Calu3 (cell line): Measurements from ENCODE around the gene APCDD1L. TPM values are rescaled to one million over a fixed set of nuclear protein-coding genes. Genes with fewer than 3 reads are reported as not detected.
"Not testable (repeated sequence)": the region's sequence is repeated elsewhere in the genome, so short reads cannot be mapped to it uniquely, and the experiment has no call there.

Experiments
- BruUV-seq: library from RNA; stranded (reverse); fragments of 400-500 nt; replicated peaks from 2 replicates; lab custom pipeline; 2021; lab: Mats Ljungman, UMichigan
- CTCF ChIA-PET: fragments of 300-600 bp; sonication (Branson Sonifier 250); formaldehyde crosslinking; loops from one replicate; lab custom pipeline; 2022; ENCODE audit warnings: antibody characterized with exemption; lab: Charles Lee
- DNase-seq: peaks from one replicate; pipeline ENCODE4 v3.0.0; 2022
- H3K27ac Mint-ChIP-seq: one replicate; pipeline ENCODE4 v1.8.0; 2022; ENCODE audit warnings: mixed read lengths; ENCODE audit not compliant: unreplicated experiment
- H3K27me3 Mint-ChIP-seq: one replicate; pipeline ENCODE4 v1.8.0; 2022; ENCODE audit warnings: mixed read lengths; ENCODE audit not compliant: unreplicated experiment
- H3K36me3 Mint-ChIP-seq: one replicate; pipeline ENCODE4 v1.8.0; 2022; ENCODE audit warnings: mild to moderate bottlenecking, moderate library complexity, mixed read lengths; ENCODE audit not compliant: insufficient read depth, unreplicated experiment
- H3K4me1 Mint-ChIP-seq: one replicate; pipeline ENCODE4 v1.8.0; 2022; ENCODE audit warnings: mild to moderate bottlenecking, low read depth, mixed read lengths; ENCODE audit not compliant: unreplicated experiment
- H3K4me3 Mint-ChIP-seq: one replicate; pipeline ENCODE4 v1.8.0; 2022; ENCODE audit warnings: mild to moderate bottlenecking, low read depth, moderate library complexity, mixed read lengths; ENCODE audit not compliant: unreplicated experiment
- H3K9me3 Mint-ChIP-seq: one replicate; pipeline ENCODE4 v1.8.0; 2022; ENCODE audit warnings: low read depth, mixed read lengths; ENCODE audit not compliant: unreplicated experiment
- CTCF ChIP-seq: fragments of 200-600 bp; IDR thresholded peaks from one replicate; pipeline ENCODE4 v1.8.0; 2022; ENCODE audit warnings: antibody characterized with exemption; ENCODE audit not compliant: unreplicated experiment
- intact Hi-C: fragments of 100-400 bp; cut with micrococcal nuclease; formaldehyde crosslinking; loops from one replicate; pipeline ENCODE4 v1.10.0; 2022; ENCODE audit not compliant: unreplicated experiment
- total RNA-seq: library from RNA; stranded (reverse); gene quantifications from 2 replicates; pipeline ENCODE4 v1.2.3, GENCODE V29; 2022

The APCDD1L gene
- total RNA-seq, 1 experiment from 2014 or later: not detected

DNA sequence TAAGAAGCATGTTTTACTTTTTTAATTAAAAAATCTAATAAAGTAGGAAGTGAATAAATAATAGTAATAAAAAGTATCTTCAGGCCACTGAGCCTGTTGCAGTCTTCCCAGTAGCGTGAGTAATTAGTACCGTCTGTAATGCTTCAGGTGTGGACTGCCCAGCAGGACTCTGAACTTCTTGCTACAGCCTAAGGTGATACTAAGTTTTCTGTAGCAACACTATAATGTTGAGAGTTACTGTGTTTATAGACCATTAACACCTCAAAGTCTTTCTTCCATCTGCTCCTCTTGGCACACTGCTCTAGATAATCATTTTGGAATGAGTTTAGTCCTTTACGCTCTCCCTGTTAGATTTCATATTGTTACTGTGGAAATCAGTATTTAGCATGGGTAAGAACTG, 97.8 kb downstream of the APCDD1L start:
- H3K27me3 Mint-ChIP-seq: no peaks in the 10 kb centered on the region
- no peak overlapping the region for H3K4me3 Mint-ChIP-seq
- H3K27ac Mint-ChIP-seq: no peak overlapping the region
- no TSS peak for BruUV-seq
- intact Hi-C loops: no loop called here
- DNase-seq: no peak
- H3K36me3 Mint-ChIP-seq: peaks cover 17% of the 10 kb centered on the region
- H3K4me1 Mint-ChIP-seq: peaks cover 8% of the 10 kb centered on the region
- no peaks in the 10 kb centered on the region for H3K9me3 Mint-ChIP-seq
- CTCF ChIA-PET: no interaction called here
- no peak for TF ChIP-seq CTCF

GRCh38 chr20:58416835-58417234, 98.4 kb downstream of the APCDD1L start:
- peaks cover 17% of the 10 kb centered on the region for H3K36me3 Mint-ChIP-seq
- CTCF ChIA-PET: interaction anchor here (0.7 kb wide), 1 partner anchor 177 kb away, joined by 5 read pairs; no protein-coding TSS in a partner anchor
- no peak for TF ChIP-seq CTCF
- H3K27ac Mint-ChIP-seq: peak overlapping the region; percentile 33
- H3K4me3 Mint-ChIP-seq: no peak overlapping the region
- intact Hi-C loops: no loop called here
- H3K9me3 Mint-ChIP-seq: no peaks in the 10 kb centered on the region
- no TSS peak for BruUV-seq
- DNase-seq: no peak
- no peaks in the 10 kb centered on the region for H3K27me3 Mint-ChIP-seq
- peaks cover 8% of the 10 kb centered on the region for H3K4me1 Mint-ChIP-seq

DNA sequence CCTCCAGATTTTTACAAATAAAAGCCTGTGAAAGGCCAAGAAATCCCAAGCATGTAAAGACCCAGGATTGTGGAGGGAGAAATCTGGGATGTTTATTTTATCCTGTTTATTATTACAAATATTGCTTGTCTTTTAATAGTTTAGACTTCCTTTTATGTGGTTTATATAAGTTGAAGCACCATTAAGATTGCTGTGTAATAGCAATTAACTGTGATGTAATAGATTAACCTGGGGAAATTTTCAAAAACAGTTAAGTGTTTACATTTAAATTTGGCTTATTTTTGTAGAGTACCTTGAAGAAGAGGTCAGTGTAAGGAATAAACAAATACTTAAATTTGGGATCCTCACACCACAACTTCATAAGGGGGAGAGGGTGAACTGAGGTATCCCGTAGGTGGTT, 99.1 kb downstream of the APCDD1L start:
- Mint-ChIP-seq H3K9me3 (no peaks in the 10 kb centered on the region), H3K4me1 (peaks cover 2% of the 10 kb centered on the region), H3K27me3 (no peaks in the 10 kb centered on the region), H3K27ac (peak overlapping the region; percentile 33), H3K4me3 (no peak overlapping the region), H3K36me3 (peaks cover 17% of the 10 kb centered on the region)
- intact Hi-C loops: no loop called here
- CTCF ChIA-PET: no interaction called here
- DNase-seq: no peak
- TF ChIP-seq CTCF: no peak
- no TSS peak for BruUV-seq

GRCh38 chr20:58414786-58415185, 100.4 kb downstream of the APCDD1L start:
- H3K36me3 Mint-ChIP-seq, intact Hi-C loops, CTCF ChIA-PET, H3K27me3 Mint-ChIP-seq, H3K4me1 Mint-ChIP-seq, H3K4me3 Mint-ChIP-seq, DNase-seq, BruUV-seq, H3K9me3 Mint-ChIP-seq, H3K27ac Mint-ChIP-seq: not testable (repeated sequence)

GRCh38 chr20:58414216-58414615, 101.0 kb downstream of the APCDD1L start:
- intact Hi-C loops, DNase-seq, H3K4me1 Mint-ChIP-seq, H3K4me3 Mint-ChIP-seq, CTCF ChIA-PET, H3K27me3 Mint-ChIP-seq, H3K36me3 Mint-ChIP-seq, H3K9me3 Mint-ChIP-seq, BruUV-seq, H3K27ac Mint-ChIP-seq: not testable (repeated sequence)

Other genes with a start within 250 kb of the APCDD1L start
- 28.9 and 29.0 TPM in 2 replicates for gene RAB22A, start 205.7 kb downstream of the APCDD1L start, total RNA-seq
- 82.4 and 92.7 TPM in 2 replicates for gene VAPB, start 126.2 kb downstream of the APCDD1L start, total RNA-seq
- gene STX16, start 135.9 kb upstream of the APCDD1L start, total RNA-seq: 86.0 and 99.7 TPM in 2 replicates
- gene NPEPL1, start 177.4 kb upstream of the APCDD1L start, total RNA-seq: 18.1 and 21.4 TPM in 2 replicates